Stimulated activated CD4-positive, alpha-beta T cell treated with anti-CD3 and anti-CD28 coated beads, Interleukin-1b, Interleukin-23, amount 100 ng/mL, for 48 hours (primary cell): ENCODE measurements around the gene FBXO9.

Source experiments
- DNase-seq: peaks from one replicate; pipeline ENCODE4 v3.0.0-alpha.2; 2020

FBXO9 gene

GRCh38 chr6:53095716-53096115, 30.5 kb downstream of the FBXO9 start:
- no peak for DNase-seq

- DNase-seq = no peak
Observed at GRCh38 chr6:53100561-53100960, 35.4 kb downstream of the FBXO9 start.

GRCh38 chr6:53101006-53101405, 35.8 kb downstream of the FBXO9 start:
- no peak for DNase-seq

DNA sequence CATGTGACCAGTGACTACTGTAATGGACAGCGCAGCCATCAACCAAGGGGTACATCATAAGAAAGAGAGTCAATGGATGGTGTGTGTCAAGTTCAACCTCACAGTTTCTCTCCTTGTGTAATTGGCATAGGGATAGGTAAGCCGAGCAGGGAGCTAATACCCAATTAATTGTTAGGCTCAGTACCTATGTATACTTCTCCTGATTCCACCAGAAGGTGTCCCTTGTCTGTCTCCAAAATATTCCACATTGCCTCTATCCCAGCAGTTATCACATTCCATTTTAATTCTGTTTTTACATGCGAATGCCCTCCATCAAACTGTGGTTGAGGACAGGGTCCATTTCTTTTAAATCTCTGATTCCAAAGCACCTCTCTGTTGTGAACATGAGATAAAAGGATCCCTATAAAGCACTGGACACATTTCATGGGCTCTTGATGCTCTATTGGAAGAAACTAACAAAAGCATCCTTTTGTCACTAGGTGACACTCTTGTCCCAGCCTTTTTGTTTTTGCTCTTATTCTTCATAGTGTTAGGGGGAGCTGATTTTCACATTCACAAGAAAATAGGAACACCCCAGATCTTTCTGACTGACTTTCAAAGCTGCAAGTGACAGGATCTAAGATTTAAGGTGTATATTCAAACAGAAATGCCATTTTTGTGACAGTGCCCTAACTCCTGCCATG, 38.9 kb downstream of the FBXO9 start:
- no peak for DNase-seq

- DNase-seq = no peak
Observed at GRCh38 chr6:53104916-53105315, 39.7 kb downstream of the FBXO9 start.

DNA sequence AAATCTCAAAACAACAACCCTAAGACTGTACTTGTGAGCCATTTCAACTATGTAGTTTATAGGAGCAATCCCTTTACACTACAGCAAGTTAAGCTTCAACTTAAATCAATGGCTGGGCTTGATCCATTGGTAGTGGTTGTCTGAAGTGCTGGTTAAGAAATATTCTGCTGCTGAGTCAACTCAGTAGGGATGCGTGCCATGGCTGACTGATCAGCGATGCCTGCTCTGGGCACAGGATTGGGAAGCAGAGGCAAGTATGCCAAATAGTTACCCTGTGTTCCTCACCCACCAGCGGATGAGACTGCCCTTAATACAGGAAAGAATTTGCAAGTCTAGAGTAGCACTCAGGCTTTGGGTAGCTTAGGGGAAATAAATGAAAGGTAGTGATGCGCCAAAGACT, 41.9 kb downstream of the FBXO9 start:
- DNase-seq = no peak

DNA sequence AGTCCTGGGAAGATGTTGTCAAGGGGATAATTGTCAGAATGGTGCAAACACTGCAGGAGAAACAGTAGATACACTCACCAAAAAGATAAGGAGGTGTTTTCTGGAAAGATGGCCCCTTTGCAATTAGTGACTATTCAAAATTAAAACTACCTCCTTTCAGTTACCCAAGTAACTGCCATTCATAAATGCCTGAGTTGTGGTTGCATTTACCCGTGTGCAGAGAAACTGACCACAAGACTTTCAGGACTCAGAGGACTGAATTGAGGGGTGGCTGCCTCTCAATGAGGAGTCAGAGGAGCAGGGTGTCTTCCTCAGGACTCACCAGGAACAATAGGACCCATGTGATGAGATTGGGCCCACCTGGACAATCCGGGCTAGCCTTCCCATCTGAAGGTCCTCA, 44.4 kb downstream of the FBXO9 start:
- no peak for DNase-seq

GRCh38 chr6:53111865-53112264, 46.7 kb downstream of the FBXO9 start:
- no peak for DNase-seq

GRCh38 chr6:53112404-53112803, 47.2 kb downstream of the FBXO9 start:
- DNase-seq = no peak

DNA sequence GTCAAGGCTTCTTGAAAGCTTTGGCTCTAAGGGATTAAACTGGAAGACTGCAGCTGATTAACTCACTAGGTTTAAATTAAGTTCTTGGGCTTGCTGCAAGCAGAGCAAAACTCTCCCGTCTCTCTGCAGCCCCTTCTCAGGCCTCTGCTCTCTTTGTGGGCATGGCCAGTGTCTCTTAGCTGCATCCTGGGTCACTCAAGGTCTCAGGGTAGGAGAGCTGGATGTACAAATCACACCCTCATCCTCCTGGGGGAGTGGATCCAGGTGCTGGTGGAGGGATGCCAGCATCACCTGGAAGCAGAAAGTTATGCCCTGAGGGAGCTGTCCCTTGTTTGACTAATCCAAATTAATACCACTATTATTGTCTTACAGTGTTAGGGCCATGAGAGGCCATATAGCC, 47.7 kb downstream of the FBXO9 start:
- DNase-seq = no peak

- DNase-seq = no peak
Observed at GRCh38 chr6:53113742-53114141, 48.5 kb downstream of the FBXO9 start.

- no peak for DNase-seq
Observed at GRCh38 chr6:53115113-53115512, 49.9 kb downstream of the FBXO9 start.

GRCh38 chr6:53115741-53116140, 50.5 kb downstream of the FBXO9 start:
- DNase-seq = no peak

GRCh38 chr6:53119349-53119748, 54.1 kb downstream of the FBXO9 start:
- no peak for DNase-seq

- DNase-seq = no peak
Observed at GRCh38 chr6:53119772-53120409, 54.7 kb downstream of the FBXO9 start.

- no peak for DNase-seq
Observed at GRCh38 chr6:53124131-53124800, 59.1 kb downstream of the FBXO9 start.

DNA sequence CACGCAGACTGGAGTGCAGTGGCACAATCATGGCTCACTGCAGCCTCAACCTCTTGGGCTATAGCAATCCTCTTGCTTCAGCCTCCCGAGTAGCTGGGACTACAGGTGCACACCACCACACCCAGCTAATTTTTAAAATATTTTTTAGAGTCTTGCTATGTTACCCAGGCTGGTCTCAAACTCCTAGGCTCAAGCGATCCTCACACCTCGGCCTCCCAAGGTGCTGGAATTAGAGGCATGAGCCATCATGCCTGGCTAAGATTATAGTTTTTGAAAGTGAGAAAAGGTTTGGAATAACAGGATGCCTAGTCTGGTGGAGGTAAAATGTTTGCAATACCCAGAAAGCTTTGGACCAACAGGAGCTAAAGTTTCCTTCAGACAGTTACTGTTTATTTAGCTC, 60.1 kb downstream of the FBXO9 start:
- DNase-seq = no peak

- DNase-seq = no peak
Observed at GRCh38 chr6:53128842-53129241, 63.6 kb downstream of the FBXO9 start.

DNA sequence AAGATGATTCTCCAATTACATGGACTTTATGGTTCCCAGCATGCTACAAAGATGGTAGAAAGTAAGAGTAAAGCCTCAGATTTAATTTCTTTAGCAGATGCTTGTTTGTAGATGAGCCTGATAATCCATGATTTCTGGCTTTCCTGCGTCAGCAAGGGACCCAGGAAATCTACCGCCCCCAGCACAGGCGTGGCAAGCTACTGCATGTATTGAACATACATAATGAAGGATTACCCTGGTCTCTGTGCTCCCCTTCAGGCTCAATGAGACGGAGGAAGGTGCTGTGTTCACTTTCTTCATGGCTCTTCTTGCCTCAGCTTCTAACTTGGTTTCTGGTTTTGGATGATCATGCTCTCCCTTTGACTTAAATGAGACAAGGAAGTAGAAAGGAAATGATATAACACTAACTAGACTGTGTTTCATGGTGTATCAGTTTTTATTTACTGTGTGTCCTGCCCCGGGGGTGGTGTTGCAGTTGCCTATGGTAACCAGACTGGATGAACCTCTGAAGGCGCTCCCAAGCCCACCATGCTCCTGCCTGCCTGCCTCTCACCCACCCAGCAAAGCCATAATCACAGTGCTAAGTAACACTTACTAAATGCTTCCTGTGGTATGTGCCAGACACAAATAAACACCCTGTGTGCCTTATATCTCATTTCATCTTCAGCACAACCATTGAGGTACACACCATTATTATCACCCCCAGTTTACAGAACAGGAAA, 65.5 kb downstream of the FBXO9 start:
- no peak for DNase-seq

GRCh38 chr6:53133961-53134360, 68.8 kb downstream of the FBXO9 start:
- no peak for DNase-seq

DNA sequence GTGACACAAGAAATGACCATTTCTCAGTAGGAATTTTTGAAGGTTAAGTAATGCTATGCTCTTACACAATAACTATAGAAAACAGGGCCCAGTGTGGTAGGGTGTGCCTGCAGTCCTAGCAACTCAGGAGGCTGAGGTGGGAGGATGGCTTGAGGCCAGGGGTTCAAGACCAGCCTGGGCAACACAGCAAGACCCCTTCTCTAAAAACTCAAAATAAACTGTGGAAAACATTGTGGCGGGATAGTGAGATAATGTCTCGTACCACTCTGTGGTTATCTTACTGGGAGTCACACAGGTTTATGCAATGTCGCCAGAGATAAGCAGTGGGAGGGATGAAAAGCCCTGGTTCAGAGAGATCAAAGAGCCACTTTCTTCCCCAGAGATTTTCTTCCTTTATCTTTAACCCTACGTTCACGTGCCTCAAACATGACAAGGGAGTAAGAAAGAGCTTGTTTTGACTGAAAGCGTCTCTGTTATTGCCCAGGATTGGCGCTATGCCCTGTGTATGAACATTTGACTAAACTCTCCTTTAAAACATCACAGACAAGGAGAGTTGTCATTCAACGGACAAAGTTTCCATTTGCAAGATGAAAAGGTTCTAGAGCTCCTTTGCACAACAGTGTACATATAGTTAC, 69.5 kb downstream of the FBXO9 start:
- no peak for DNase-seq

DNA sequence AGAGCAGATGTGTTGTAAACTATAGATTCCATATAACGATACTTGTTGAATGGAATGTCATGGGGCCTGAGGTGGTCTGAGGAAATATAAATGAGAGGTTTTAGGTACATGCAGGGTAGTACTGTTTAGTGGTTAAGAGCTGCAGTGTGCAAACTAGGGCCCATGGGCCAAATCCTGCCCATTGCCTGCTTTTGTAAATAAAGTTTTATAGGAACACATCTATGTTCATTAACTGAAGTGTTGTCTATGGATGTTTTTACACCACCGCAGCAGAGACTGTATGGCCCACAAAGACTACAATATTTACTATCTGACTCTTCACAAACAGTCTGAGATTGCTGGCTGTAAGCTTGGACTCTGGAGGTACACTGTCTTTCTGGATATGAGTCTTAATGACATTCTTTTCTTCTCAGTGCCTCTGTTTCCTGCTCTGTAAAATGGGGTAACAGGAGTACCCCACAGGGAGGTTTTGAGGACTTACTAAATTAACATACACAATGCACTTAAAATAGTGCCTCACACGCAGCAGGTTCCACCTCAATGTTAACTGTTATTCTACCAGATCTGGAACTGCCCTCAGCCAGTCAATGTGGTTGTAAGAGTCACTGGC, 70.9 kb downstream of the FBXO9 start:
- DNase-seq = no peak
